Liver (tissue), 9 donors: ENCODE measurements around the gene FN1. TPM values are rescaled to one million over a fixed set of nuclear protein-coding genes. Genes with fewer than 3 reads are reported as not detected.

Source experiments
- DNase-seq: peaks from one replicate; pipeline ENCODE4 v3.0.0-alpha.2; 2017; ENCODE audit warnings: low spot score
- H3K27ac ChIP-seq, 2 donors: one replicate each; pipeline ENCODE4 v1.7.0; 2013; ENCODE audit warnings: inconsistent platforms in 2 of 2, low read length in 2 of 2, control low read depth in 1 of 2, low read depth in 1 of 2, mild to moderate bottlenecking in 1 of 2
- H3K27me3 ChIP-seq, 4 donors: one replicate each; pipeline versions ENCODE4 v1.6.1 to v1.7.0; 2013; ENCODE audit warnings: low read length in 3 of 4, inconsistent platforms in 1 of 4, mild to moderate bottlenecking in 1 of 4, moderate library complexity in 1 of 4; ENCODE audit not compliant: control insufficient read depth in 4 of 4, insufficient read depth in 4 of 4
- H3K36me3 ChIP-seq, 4 donors: one replicate each; pipeline versions ENCODE4 v1.6.1 to v1.7.0; 2013; ENCODE audit warnings: low read length in 3 of 4, mild to moderate bottlenecking in 3 of 4, low read depth in 1 of 4, moderate library complexity in 1 of 4; ENCODE audit not compliant: control insufficient read depth in 4 of 4, insufficient read depth in 3 of 4
- H3K4me1 ChIP-seq, 4 donors: one replicate each; pipeline versions ENCODE4 v1.6.1 to v1.7.0; 2013; ENCODE audit warnings: low read length in 3 of 4, mild to moderate bottlenecking in 3 of 4, moderate library complexity in 1 of 4; ENCODE audit not compliant: control insufficient read depth in 4 of 4, insufficient read depth in 4 of 4
- H3K4me3 ChIP-seq, 3 donors: one replicate each; pipeline versions ENCODE4 v1.6.1 to v1.7.0; 2013; ENCODE audit warnings: low read length in 3 of 3, control low read depth in 1 of 3, low read depth in 1 of 3, mild to moderate bottlenecking in 1 of 3
- H3K9ac ChIP-seq, 2 donors: one replicate each; pipeline ENCODE4 v1.7.0; 2013; ENCODE audit warnings: low read length in 2 of 2, mild to moderate bottlenecking in 2 of 2, moderate library complexity in 2 of 2, control low read depth in 1 of 2, low read depth in 1 of 2
- H3K9me3 ChIP-seq, 4 donors: one replicate each; pipeline versions ENCODE4 v1.6.1 to v1.7.0; 2013; ENCODE audit warnings: low read length in 3 of 4; ENCODE audit not compliant: control insufficient read depth in 4 of 4
- EGR1 ChIP-seq, 2 donors: IDR thresholded peaks; 2 replicates each; pipeline ENCODE4 v1.6.1; 2016 to 2018; ENCODE audit warnings: antibody characterized with exemption in 2 of 2, low read depth in 2 of 2
- FOXA1 ChIP-seq: IDR thresholded peaks from 2 replicates; pipeline ENCODE4 v1.6.1; 2016; ENCODE audit warnings: antibody characterized with exemption
- FOXA2 ChIP-seq: IDR thresholded peaks from 2 replicates; pipeline ENCODE4 v1.6.1; 2016; ENCODE audit warnings: antibody characterized with exemption
- GABPA ChIP-seq, 2 donors: IDR thresholded peaks in 1 of 2; conservative IDR thresholded peaks in 1 of 2; 2 replicates each; pipeline ENCODE4 v1.6.1; 2016; ENCODE audit warnings: antibody characterized with exemption in 2 of 2, mild to moderate bottlenecking in 1 of 2, moderate library complexity in 1 of 2
- HNF4A ChIP-seq, 2 donors: conservative IDR thresholded peaks; 2 replicates each; pipeline ENCODE4 v1.6.1; 2016; ENCODE audit warnings: antibody characterized with exemption in 2 of 2, mild to moderate bottlenecking in 2 of 2
- HNF4G ChIP-seq: IDR thresholded peaks from 2 replicates; pipeline ENCODE4 v1.6.1; 2016; ENCODE audit warnings: antibody characterized with exemption
- JUND ChIP-seq, 2 donors: IDR thresholded peaks; 2 replicates each; pipeline ENCODE4 v1.6.1; 2016; ENCODE audit warnings: antibody characterized with exemption in 2 of 2
- NR2F2 ChIP-seq: IDR thresholded peaks from 2 replicates; pipeline ENCODE4 v1.6.1; 2016; ENCODE audit warnings: antibody characterized with exemption
- RAD21 ChIP-seq, 2 donors: IDR thresholded peaks; 2 replicates each; pipeline ENCODE4 v1.6.1; 2016; ENCODE audit warnings: antibody characterized with exemption in 2 of 2, mild to moderate bottlenecking in 2 of 2
- RXRA ChIP-seq, 2 donors: IDR thresholded peaks; 2 replicates each; pipeline ENCODE4 v1.6.1; 2017 to 2018; ENCODE audit warnings: antibody characterized with exemption in 2 of 2, mild to moderate bottlenecking in 1 of 2
- SP1 ChIP-seq: IDR thresholded peaks from 2 replicates; pipeline ENCODE4 v1.6.1; 2018; ENCODE audit warnings: antibody characterized with exemption, mild to moderate bottlenecking
- TAF1 ChIP-seq: conservative IDR thresholded peaks from 2 replicates; pipeline ENCODE4 v1.6.1; 2016; ENCODE audit warnings: antibody characterized with exemption, mild to moderate bottlenecking
- YY1 ChIP-seq: IDR thresholded peaks from 2 replicates; pipeline ENCODE4 v1.6.1; 2016; ENCODE audit warnings: antibody characterized with exemption, mild to moderate bottlenecking
- WGBS: extraction: QIAGEN DNeasy Blood & Tissue Kit; methylation state at CpG from one replicate; pipeline ENCODE4 v1.1.7; 2013; 5-methylcytosine and 5-hydroxymethylcytosine counted together
- polyA plus RNA-seq, 2 donors: library from polyadenylated mRNA; stranded (reverse) in 1 of 2; unstranded in 1 of 2; fragments of 200-250 nt in 1 of 2; fragments of >200 nt in 1 of 2; fragmentation: Nextera tagmentation in 1 of 2; extraction: Ambion mirVana in 1 of 2; gene quantifications; one replicate each; pipeline versions ENCODE4 v1.2.1 to v1.2.3, GENCODE V29; 2013 to 2015
- total RNA-seq, 2 donors: library from RNA; depleted of rRNA; stranded (reverse); fragments of >200 nt; gene quantifications; one replicate each; pipeline ENCODE4 v1.2.3, GENCODE V29; 2014
- TF ChIP-seq, protein P1 (sequence below): IDR thresholded peaks from 2 replicates; pipeline ENCODE4 v1.6.1; 2016; ENCODE audit warnings: antibody characterized with exemption, mild to moderate bottlenecking
- TF ChIP-seq, protein P2 (sequence below): IDR thresholded peaks from 2 replicates; pipeline ENCODE4 v1.6.1; 2016; ENCODE audit warnings: antibody characterized with exemption
- TF ChIP-seq, protein P3 (sequence below): fragments of 150-350 bp; IDR thresholded peaks from 2 replicates; pipeline ENCODE4 v1.5.1; 2017; ENCODE audit warnings: improper control_type of control experiment, low read depth, low read length; ENCODE audit not compliant: missing input control
- TF ChIP-seq, protein P4 (sequence below): IDR thresholded peaks from 2 replicates; pipeline ENCODE4 v1.6.1; 2016; ENCODE audit warnings: antibody characterized with exemption
- TF ChIP-seq, protein P5 (sequence below): IDR thresholded peaks from 2 replicates; pipeline ENCODE4 v1.6.1; 2016; ENCODE audit warnings: antibody characterized with exemption
- donor health status: healthy.
- donor health status: healthy.
- donor health status: healthy.
- donor health status: healthy.
- donor health status: healthy.

FN1 gene
- total and polyA plus RNA-seq, 4 donors: 545 to 1,402 (median 837) TPM

DNA sequence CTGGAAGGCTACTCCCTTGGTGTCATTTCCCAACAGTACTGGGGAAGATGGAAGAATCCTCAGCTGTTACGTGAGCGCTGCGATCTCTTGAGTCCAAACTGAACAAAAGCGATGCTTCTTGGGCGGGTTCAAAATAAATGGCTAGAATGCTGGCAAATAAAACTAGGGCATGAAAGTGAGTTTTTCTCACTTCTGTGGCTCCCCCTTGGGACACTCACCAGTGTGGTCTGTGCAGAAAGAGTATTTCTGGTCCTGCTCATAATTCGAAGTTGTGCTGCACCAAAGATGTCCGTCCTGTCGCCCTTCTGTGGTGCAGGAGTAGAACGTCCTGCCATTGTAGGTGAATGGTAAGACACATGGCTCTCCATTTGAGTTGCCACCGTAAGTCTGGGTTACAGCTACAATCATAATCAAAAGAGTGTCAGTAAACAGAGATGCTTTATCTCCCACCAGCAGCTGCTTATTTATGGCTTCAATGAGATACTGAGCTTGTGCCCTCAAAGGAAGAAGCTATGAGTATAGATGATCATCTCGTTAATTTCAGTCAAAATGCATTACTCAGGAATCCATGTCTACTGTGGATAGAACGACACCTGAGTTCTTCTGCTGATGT lies 11.8 kb downstream of the FN1 start (continued):
- TF ChIP-seq, protein P1, sequence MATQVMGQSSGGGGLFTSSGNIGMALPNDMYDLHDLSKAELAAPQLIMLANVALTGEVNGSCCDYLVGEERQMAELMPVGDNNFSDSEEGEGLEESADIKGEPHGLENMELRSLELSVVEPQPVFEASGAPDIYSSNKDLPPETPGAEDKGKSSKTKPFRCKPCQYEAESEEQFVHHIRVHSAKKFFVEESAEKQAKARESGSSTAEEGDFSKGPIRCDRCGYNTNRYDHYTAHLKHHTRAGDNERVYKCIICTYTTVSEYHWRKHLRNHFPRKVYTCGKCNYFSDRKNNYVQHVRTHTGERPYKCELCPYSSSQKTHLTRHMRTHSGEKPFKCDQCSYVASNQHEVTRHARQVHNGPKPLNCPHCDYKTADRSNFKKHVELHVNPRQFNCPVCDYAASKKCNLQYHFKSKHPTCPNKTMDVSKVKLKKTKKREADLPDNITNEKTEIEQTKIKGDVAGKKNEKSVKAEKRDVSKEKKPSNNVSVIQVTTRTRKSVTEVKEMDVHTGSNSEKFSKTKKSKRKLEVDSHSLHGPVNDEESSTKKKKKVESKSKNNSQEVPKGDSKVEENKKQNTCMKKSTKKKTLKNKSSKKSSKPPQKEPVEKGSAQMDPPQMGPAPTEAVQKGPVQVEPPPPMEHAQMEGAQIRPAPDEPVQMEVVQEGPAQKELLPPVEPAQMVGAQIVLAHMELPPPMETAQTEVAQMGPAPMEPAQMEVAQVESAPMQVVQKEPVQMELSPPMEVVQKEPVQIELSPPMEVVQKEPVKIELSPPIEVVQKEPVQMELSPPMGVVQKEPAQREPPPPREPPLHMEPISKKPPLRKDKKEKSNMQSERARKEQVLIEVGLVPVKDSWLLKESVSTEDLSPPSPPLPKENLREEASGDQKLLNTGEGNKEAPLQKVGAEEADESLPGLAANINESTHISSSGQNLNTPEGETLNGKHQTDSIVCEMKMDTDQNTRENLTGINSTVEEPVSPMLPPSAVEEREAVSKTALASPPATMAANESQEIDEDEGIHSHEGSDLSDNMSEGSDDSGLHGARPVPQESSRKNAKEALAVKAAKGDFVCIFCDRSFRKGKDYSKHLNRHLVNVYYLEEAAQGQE: no peak
- TF ChIP-seq GABPA (IDR thresholded peaks at IDR 0.05 in 1 of 2, conservative IDR thresholded peaks at IDR 0.05 in 1 of 2): no peak
- TF ChIP-seq FOXA1: no peak
- no peak for TF ChIP-seq EGR1 (IDR thresholded peaks at IDR 0.05; ENCODE audit: low read depth in 2 of 2)
- no peak for TF ChIP-seq TAF1
- no peak for TF ChIP-seq YY1
- no peak for TF ChIP-seq FOXA2
- no peak for TF ChIP-seq RAD21 (IDR thresholded peaks at IDR 0.05)
- TF ChIP-seq, protein P2, sequence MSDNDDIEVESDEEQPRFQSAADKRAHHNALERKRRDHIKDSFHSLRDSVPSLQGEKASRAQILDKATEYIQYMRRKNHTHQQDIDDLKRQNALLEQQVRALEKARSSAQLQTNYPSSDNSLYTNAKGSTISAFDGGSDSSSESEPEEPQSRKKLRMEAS: no peak
- TF ChIP-seq SP1: no peak
- TF ChIP-seq JUND (IDR thresholded peaks at IDR 0.05): no peak

DNA sequence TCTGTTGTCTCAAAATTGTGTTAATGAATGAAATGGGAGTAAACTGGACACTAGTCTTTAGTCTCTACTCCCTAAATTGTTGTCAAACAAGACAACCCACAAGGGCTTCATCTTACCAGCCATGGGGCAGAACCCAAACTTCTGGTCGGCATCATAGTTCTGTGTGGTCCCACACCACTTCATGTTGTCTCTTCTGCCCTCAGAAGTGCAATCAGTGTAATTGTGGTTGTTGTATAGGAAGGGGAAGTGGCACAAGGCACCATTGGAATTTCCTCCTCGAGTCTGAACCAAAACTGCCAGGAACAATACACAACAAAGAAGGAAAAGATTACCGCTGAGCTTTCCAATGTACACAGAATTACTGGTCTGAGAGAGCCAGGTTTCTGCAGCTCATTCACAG lies 12.6 kb downstream of the FN1 start:
- Histone ChIP-seq H3K36me3 (peaks cover 5 to 52% (median 43%) of the 10 kb centered on the region in 4 donors), H3K4me1 (peaks cover 9 to 64% (median 47%) of the 10 kb centered on the region in 4 donors), H3K9ac (no peak overlapping the region), H3K4me3 (no peak overlapping the region), H3K27me3 (no peaks in the 10 kb centered on the region), H3K27ac (peak overlapping the region in 1 of 2 donors; percentile 35), H3K9me3 (no peaks in the 10 kb centered on the region)
- no peak for DNase-seq
- WGBS: 39% methylated on average over 3 of the region's 3 CpGs
- TF ChIP-seq, protein P1: no peak
- TF ChIP-seq RXRA (IDR thresholded peaks at IDR 0.05): no peak
- TF ChIP-seq, protein P3, sequence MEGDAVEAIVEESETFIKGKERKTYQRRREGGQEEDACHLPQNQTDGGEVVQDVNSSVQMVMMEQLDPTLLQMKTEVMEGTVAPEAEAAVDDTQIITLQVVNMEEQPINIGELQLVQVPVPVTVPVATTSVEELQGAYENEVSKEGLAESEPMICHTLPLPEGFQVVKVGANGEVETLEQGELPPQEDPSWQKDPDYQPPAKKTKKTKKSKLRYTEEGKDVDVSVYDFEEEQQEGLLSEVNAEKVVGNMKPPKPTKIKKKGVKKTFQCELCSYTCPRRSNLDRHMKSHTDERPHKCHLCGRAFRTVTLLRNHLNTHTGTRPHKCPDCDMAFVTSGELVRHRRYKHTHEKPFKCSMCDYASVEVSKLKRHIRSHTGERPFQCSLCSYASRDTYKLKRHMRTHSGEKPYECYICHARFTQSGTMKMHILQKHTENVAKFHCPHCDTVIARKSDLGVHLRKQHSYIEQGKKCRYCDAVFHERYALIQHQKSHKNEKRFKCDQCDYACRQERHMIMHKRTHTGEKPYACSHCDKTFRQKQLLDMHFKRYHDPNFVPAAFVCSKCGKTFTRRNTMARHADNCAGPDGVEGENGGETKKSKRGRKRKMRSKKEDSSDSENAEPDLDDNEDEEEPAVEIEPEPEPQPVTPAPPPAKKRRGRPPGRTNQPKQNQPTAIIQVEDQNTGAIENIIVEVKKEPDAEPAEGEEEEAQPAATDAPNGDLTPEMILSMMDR: no peak
- TF ChIP-seq HNF4A (conservative IDR thresholded peaks at IDR 0.05): no peak
- TF ChIP-seq RAD21 (IDR thresholded peaks at IDR 0.05): no peak
- TF ChIP-seq, protein P4, sequence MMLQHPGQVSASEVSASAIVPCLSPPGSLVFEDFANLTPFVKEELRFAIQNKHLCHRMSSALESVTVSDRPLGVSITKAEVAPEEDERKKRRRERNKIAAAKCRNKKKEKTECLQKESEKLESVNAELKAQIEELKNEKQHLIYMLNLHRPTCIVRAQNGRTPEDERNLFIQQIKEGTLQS: no peak
- TF ChIP-seq, protein P5, sequence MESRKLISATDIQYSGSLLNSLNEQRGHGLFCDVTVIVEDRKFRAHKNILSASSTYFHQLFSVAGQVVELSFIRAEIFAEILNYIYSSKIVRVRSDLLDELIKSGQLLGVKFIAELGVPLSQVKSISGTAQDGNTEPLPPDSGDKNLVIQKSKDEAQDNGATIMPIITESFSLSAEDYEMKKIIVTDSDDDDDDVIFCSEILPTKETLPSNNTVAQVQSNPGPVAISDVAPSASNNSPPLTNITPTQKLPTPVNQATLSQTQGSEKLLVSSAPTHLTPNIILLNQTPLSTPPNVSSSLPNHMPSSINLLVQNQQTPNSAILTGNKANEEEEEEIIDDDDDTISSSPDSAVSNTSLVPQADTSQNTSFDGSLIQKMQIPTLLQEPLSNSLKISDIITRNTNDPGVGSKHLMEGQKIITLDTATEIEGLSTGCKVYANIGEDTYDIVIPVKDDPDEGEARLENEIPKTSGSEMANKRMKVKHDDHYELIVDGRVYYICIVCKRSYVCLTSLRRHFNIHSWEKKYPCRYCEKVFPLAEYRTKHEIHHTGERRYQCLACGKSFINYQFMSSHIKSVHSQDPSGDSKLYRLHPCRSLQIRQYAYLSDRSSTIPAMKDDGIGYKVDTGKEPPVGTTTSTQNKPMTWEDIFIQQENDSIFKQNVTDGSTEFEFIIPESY: no peak
- no peak for TF ChIP-seq NR2F2
- TF ChIP-seq HNF4G: no peak
- no peak for TF ChIP-seq JUND (IDR thresholded peaks at IDR 0.05)
- TF ChIP-seq GABPA (IDR thresholded peaks at IDR 0.05 in 1 of 2, conservative IDR thresholded peaks at IDR 0.05 in 1 of 2): no peak
- TF ChIP-seq YY1: no peak
- no peak for TF ChIP-seq FOXA1
- no peak for TF ChIP-seq TAF1
- TF ChIP-seq EGR1 (IDR thresholded peaks at IDR 0.05; ENCODE audit: low read depth in 2 of 2): no peak
- no peak for TF ChIP-seq FOXA2
